Measurements from ENCODE around the gene MITF. TPM values are rescaled to one million over a fixed set of nuclear protein-coding genes. Genes with fewer than 3 reads are reported as not detected.

Gene MITF
- total RNA-seq, 4 donors from 2014 or later: 1.6 to 22.5 (median 6.6) TPM

DNA sequence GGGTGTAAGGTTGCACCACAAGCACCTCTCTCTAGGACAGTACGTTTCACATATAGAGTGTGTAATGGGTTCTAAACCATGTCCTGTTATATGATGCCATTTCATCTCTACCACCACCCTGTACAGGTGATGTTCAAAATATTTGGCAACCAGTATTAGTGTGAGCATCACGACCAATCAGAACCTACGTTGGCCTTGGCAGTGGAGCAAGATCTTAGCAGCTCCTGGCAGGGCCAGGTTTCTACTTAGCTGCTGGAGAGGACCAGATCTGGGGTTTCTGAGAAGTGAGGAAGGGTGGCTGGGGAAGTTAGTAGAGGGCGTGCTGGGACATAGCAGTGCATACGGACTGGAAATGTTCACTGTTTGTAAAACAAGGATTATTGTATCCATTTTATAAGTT is 23.1 kb upstream of the MITF start:
- WGBS, 2 donors: 55 to 61% methylated on average over 5 of the region's 5 CpGs
- intact Hi-C loops (cut with DNase I): no loop called here

DNA sequence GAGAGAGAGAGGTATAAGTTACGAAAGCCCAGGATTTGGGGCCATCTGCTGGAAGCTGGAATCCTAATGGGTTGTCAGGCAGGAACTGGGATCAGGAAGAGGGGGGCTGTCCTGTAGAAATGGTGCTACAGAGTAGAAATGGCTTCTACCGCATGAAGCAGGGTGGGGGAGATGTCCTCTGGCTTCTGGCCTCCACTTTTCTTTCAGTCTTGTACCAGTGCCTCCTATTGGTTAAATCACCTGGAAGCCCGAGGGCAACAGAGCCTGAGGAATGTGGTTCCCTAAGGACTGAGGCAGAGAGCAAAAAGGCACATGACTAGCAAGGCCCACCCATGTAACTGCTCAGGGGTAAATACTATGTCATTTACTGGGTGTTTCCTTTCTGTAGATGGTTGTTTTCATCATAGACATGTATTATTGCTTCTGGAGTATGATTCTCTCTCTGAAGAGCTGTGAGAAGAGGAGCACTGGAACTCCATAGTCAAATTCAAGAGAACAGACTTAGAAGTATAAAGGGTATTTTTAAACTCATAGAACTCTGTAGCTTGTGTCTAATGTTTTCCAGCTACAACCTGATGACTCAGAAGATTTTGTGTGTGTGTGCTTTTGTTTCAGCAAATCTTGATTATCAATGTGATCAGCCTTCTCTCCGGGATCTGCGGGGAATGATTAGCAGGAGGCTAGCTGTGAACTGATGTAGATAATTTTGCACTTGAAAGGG is 20.2 kb upstream of the MITF start:
- Histone ChIP-seq H3K4me3 (no peak overlapping the region), H3K9me3 (no peaks in the 10 kb centered on the region), H3K27ac (no peak overlapping the region), H3K27me3 (no peaks in the 10 kb centered on the region), H3K36me3 (no peaks in the 10 kb centered on the region), H3K4me1 (no peaks in the 10 kb centered on the region)
- TF ChIP-seq, protein P1, sequence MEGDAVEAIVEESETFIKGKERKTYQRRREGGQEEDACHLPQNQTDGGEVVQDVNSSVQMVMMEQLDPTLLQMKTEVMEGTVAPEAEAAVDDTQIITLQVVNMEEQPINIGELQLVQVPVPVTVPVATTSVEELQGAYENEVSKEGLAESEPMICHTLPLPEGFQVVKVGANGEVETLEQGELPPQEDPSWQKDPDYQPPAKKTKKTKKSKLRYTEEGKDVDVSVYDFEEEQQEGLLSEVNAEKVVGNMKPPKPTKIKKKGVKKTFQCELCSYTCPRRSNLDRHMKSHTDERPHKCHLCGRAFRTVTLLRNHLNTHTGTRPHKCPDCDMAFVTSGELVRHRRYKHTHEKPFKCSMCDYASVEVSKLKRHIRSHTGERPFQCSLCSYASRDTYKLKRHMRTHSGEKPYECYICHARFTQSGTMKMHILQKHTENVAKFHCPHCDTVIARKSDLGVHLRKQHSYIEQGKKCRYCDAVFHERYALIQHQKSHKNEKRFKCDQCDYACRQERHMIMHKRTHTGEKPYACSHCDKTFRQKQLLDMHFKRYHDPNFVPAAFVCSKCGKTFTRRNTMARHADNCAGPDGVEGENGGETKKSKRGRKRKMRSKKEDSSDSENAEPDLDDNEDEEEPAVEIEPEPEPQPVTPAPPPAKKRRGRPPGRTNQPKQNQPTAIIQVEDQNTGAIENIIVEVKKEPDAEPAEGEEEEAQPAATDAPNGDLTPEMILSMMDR (IDR thresholded peaks at IDR 0.05): no peak
- TF ChIP-seq POLR2A (IDR thresholded peaks at IDR 0.05): no peak
- 74 to 88% methylated on average over 4 to 5 of the region's 5 CpGs for WGBS, 2 donors
- no peak for DNase-seq
- intact Hi-C loops (cut with DNase I): no loop called here

More for the DNA sequence above, 23.1 kb upstream of the MITF start:
- Histone ChIP-seq H3K4me3 (no peak overlapping the region), H3K36me3 (no peaks in the 10 kb centered on the region), H3K9me3 (no peaks in the 10 kb centered on the region), H3K4me1 (no peaks in the 10 kb centered on the region), H3K27me3 (no peaks in the 10 kb centered on the region), H3K27ac (no peak overlapping the region)
- TF ChIP-seq POLR2A (IDR thresholded peaks at IDR 0.05): no peak
- TF ChIP-seq, protein P1 (IDR thresholded peaks at IDR 0.05): no peak
- DNase-seq: no peak

DNA sequence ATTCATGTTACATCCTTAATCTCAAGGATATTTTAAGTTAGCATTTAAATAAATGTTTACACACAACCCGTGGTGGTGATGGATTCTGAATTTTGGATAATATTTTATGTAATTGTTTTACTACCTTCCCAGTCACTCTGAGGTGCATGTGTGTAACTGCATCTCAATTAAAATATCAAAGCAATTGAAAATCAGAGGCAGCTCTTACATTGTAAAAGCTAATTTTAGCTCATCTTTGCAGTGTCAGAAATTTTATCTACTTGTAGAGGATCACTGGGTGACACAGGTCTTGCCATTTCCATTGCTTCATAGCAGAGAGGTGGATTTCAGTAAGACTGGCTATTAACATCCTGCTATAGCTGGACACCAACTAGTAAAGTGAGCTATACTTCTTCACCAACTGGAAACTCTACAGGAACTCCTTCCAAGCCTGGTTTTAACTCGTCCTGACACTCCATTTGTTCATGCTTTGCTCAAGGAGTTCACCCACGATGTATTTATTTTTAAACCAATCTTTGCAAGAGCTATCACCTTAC is 19.6 kb upstream of the MITF start:
- Histone ChIP-seq H3K4me3 (no peak overlapping the region), H3K27ac (no peak overlapping the region), H3K9me3 (no peaks in the 10 kb centered on the region), H3K4me1 (no peaks in the 10 kb centered on the region), H3K36me3 (no peaks in the 10 kb centered on the region), H3K27me3 (no peaks in the 10 kb centered on the region)
- DNase-seq: no peak
- 35 to 43% methylated on average over 3 of the region's 3 CpGs for WGBS, 2 donors
- intact Hi-C loops (cut with DNase I): no loop called here
- TF ChIP-seq, protein P1 (IDR thresholded peaks at IDR 0.05): no peak
- no peak for TF ChIP-seq POLR2A (IDR thresholded peaks at IDR 0.05)

DNA sequence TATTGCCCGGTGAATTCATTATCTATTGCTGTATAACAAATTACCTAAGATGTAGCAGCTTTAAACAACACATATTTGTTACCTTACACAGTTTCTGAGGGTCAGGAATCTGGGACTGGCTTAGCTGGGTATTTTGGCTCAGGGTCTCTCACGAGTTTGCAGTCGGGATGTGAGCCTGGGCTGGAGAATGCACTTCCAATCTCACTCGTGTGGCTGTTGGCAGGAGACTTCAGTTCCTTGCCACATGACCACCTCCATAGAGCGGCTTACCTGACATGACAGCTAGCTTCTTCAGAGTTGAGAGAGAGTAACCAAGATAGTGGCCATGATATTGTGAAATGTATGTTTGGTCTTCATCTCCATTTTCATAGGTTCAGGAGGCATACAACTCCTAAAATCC is 18.4 kb upstream of the MITF start:
- no peak overlapping the region for H3K4me3 ChIP-seq
- no peaks in the 10 kb centered on the region for H3K4me1 ChIP-seq
- no peaks in the 10 kb centered on the region for H3K9me3 ChIP-seq
- H3K27ac ChIP-seq: no peak overlapping the region
- TF ChIP-seq POLR2A (IDR thresholded peaks at IDR 0.05): no peak
- H3K27me3 ChIP-seq: no peaks in the 10 kb centered on the region
- DNase-seq: no peak
- intact Hi-C loops (cut with DNase I): no loop called here
- no peaks in the 10 kb centered on the region for H3K36me3 ChIP-seq
- WGBS, 2 donors: 68 to 71% methylated on average over 4 to 5 of the region's 5 CpGs

DNA sequence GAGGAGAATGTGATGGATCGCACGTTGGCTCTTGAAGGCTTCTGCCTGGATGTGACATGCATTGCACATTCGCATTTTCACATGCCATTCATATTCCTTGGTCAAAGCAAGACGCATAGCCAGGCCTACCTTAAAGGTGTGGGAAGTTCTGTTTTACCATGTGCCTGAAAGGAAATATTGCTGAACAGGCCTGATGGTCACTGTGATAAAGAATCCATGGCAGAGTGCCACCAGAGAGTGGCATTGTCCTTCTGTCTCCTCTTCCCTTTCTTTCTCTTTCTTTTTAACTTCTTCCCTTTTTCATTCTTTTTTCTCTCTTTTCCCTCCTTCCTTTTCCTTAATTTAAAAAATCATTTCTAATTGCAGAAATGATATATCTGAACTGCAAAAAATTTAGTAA is 15.9 kb upstream of the MITF start:
- H3K36me3 ChIP-seq: no peaks in the 10 kb centered on the region
- H3K9me3 ChIP-seq: no peaks in the 10 kb centered on the region
- no peaks in the 10 kb centered on the region for H3K4me1 ChIP-seq
- intact Hi-C loops (cut with DNase I): no loop called here
- no peaks in the 10 kb centered on the region for H3K27me3 ChIP-seq
- no peak overlapping the region for H3K4me3 ChIP-seq
- no peak overlapping the region for H3K27ac ChIP-seq
- no peak for DNase-seq
- WGBS, 2 donors: 82 to 83% methylated on average over 4 of the region's 4 CpGs
- TF ChIP-seq POLR2A (IDR thresholded peaks at IDR 0.05): no peak
- TF ChIP-seq, protein P1 (IDR thresholded peaks at IDR 0.05): no peak

Measured in esophagus squamous epithelium (tissue), 5 donors.